Progenitor cell of endocrine pancreas (in vitro differentiated cells): ENCODE measurements around the gene SFXN5. TPM values are rescaled to one million over a fixed set of nuclear protein-coding genes. Genes with fewer than 3 reads are reported as not detected.
A peak's percentile ranks its signal among the peaks of the same experiment; 100 is the strongest.
"Not testable (repeated sequence)": the region's sequence is repeated elsewhere in the genome, so short reads cannot be mapped to it uniquely, and the experiment has no call there.

Source experiments
- DNase-seq: peaks from one replicate; pipeline ENCODE4 v3.0.0; 2021; ENCODE audit warnings: low spot score; ENCODE audit not compliant: unreplicated experiment
- H3K27ac Mint-ChIP-seq: 2 replicates; pipeline ENCODE4 v1.8.0; 2021; ENCODE audit warnings: mild to moderate bottlenecking, moderate library complexity, mixed read lengths
- H3K27me3 Mint-ChIP-seq: 2 replicates; pipeline ENCODE4 v1.8.0; 2021; ENCODE audit warnings: mixed read lengths
- H3K36me3 Mint-ChIP-seq: 2 replicates; pipeline ENCODE4 v1.8.0; 2022; ENCODE audit warnings: mixed read lengths; ENCODE audit not compliant: insufficient read depth
- H3K4me1 Mint-ChIP-seq: 2 replicates; pipeline ENCODE4 v1.8.0; 2021; ENCODE audit warnings: low read depth, mixed read lengths
- H3K4me3 Mint-ChIP-seq: 2 replicates; pipeline ENCODE4 v1.8.0; 2021; ENCODE audit warnings: low read depth, mild to moderate bottlenecking, moderate library complexity, mixed read lengths
- H3K9me3 Mint-ChIP-seq: 2 replicates; pipeline ENCODE4 v1.8.0; 2021; ENCODE audit warnings: low read depth, mixed read lengths
- total RNA-seq: library from RNA; stranded (reverse); gene quantifications from 2 replicates; pipeline ENCODE4 v1.2.1, GENCODE V29; 2021
- TF ChIP-seq, protein P1 (sequence below): fragments of 200-600 bp; sonication (generic); IDR thresholded peaks from one replicate; pipeline ENCODE4 v1.5.0; 2021; ENCODE audit warnings: antibody characterized with exemption, mild to moderate bottlenecking; ENCODE audit not compliant: unreplicated experiment

The SFXN5 gene
- total RNA-seq, 1 donor from 2014 or later, result 33.1 TPM

DNA sequence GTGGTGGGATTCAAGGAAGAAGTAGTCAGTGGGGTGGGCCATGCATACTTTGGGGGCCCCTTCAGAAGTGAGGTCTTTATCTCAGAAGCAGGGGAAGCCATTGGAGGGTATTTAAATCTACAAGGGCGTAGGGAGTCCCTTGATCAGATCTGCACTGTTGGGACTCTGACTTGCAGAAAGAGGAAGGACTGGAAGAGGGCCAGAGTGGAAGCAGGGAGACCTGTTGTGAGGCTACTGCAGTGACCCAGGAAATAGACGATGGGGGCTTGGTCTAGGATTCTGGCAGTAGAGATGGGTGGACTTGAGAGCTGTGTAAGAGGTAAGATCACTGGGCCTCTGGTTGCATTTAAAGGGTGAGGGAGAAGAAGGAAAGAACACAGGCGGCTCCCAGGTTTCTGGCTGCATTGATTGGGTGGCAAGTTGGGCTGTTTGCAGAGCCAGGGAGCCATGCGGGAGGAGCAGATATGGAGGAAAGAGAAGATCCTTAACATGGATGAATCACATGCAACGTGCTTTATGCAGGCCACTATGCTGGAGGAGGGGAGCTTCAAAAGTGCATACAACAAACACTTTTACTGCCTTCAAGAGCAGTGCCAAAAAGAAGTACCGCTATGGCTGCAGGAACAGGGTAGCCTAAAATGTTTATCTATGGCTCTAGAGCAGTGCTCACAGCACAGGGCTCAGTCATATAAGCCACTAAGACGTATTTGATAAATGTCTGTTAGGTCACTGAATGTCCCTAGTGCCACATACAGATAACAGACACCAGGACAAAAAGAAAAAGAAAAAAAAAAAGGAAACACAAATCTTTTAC is 2.3 kb downstream of the SFXN5 start:
- Mint-ChIP-seq H3K27me3 (no peaks in the 10 kb centered on the region), H3K36me3 (peaks cover 4% of the 10 kb centered on the region), H3K9me3 (no peaks in the 10 kb centered on the region), H3K4me3 (peak overlapping the region; percentile 91), H3K4me1 (peaks cover 30% of the 10 kb centered on the region), H3K27ac (no peak overlapping the region)
- TF ChIP-seq, protein P1, sequence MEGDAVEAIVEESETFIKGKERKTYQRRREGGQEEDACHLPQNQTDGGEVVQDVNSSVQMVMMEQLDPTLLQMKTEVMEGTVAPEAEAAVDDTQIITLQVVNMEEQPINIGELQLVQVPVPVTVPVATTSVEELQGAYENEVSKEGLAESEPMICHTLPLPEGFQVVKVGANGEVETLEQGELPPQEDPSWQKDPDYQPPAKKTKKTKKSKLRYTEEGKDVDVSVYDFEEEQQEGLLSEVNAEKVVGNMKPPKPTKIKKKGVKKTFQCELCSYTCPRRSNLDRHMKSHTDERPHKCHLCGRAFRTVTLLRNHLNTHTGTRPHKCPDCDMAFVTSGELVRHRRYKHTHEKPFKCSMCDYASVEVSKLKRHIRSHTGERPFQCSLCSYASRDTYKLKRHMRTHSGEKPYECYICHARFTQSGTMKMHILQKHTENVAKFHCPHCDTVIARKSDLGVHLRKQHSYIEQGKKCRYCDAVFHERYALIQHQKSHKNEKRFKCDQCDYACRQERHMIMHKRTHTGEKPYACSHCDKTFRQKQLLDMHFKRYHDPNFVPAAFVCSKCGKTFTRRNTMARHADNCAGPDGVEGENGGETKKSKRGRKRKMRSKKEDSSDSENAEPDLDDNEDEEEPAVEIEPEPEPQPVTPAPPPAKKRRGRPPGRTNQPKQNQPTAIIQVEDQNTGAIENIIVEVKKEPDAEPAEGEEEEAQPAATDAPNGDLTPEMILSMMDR, result no peak
- no peak for DNase-seq

DNA sequence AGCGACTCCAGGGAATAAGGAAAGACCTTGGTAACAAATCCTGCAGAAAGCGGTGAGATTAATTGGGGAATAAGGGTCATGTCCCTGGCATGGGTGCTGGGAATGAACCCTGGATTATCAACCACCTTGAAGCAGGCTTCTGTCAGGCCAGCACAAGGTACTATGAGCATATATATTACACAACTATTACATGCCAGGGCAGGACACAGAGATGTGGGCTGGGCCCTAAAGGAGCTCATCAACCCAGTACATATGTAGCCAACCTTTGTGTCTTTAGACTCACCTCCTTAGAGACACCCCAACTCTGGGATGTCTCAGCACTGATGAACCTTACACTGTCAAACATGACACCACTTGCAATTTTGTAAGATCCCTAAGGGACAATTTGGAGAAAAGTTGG is 3.4 kb downstream of the SFXN5 start:
- H3K9me3 Mint-ChIP-seq, result no peaks in the 10 kb centered on the region

DNA sequence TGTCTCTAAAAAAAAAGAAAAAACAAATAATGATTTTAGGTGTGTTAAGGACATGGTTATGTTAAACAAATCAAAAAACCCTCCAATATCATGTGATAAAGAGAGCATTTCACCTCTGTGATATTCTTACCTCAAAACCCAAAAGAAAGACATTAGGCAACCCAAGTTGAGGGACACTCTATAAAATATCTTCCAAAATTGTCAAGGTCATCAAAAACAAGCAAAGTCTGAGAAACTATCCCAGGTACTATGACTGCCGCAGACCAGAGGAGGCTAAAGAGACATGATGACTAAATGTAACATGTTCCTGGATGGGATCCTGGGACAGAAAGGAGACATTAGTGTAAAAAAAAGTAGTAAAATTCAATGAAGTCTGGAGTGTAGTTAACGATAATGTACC is 4.5 kb downstream of the SFXN5 start:
- peaks cover 5% of the 10 kb centered on the region for H3K36me3 Mint-ChIP-seq
- H3K9me3 Mint-ChIP-seq, result no peaks in the 10 kb centered on the region
- H3K27ac Mint-ChIP-seq, result no peak overlapping the region
- DNase-seq, result no peak
- no peak overlapping the region for H3K4me3 Mint-ChIP-seq
- TF ChIP-seq, protein P1, result no peak
- peaks cover 31% of the 10 kb centered on the region for H3K4me1 Mint-ChIP-seq
- no peaks in the 10 kb centered on the region for H3K27me3 Mint-ChIP-seq

More for the DNA sequence above, 3.4 kb downstream of the SFXN5 start:
- TF ChIP-seq, protein P1, result no peak
- H3K4me1 Mint-ChIP-seq, result peaks cover 34% of the 10 kb centered on the region
- H3K27ac Mint-ChIP-seq, result no peak overlapping the region
- DNase-seq, result no peak
- H3K4me3 Mint-ChIP-seq, result no peak overlapping the region
- no peaks in the 10 kb centered on the region for H3K27me3 Mint-ChIP-seq
- H3K36me3 Mint-ChIP-seq, result peaks cover 4% of the 10 kb centered on the region

DNA sequence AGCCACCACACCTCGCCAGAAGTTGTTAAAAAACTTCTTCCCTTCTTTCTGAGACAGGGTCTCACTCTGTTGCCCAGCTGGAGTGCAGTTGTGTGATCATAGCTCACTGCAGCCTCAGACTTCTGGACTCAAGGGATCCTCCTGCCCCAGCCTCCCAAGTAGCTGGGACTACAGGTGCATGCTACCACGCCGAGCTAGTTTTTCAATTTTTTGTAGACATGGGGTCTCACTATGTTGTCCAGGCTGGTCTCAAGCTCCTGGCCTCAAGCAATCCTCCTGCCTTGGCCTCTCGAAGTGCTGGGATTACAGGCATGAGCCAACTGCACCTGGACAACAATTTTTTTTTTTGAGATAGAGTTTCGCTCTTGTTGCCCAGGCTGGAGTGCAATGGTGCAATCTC is 6.4 kb downstream of the SFXN5 start:
- not testable (repeated sequence) for H3K4me3 Mint-ChIP-seq, H3K27me3 Mint-ChIP-seq, DNase-seq, H3K9me3 Mint-ChIP-seq, H3K27ac Mint-ChIP-seq, H3K36me3 Mint-ChIP-seq
- H3K4me1 Mint-ChIP-seq, result peaks cover 28% of the 10 kb centered on the region

DNA sequence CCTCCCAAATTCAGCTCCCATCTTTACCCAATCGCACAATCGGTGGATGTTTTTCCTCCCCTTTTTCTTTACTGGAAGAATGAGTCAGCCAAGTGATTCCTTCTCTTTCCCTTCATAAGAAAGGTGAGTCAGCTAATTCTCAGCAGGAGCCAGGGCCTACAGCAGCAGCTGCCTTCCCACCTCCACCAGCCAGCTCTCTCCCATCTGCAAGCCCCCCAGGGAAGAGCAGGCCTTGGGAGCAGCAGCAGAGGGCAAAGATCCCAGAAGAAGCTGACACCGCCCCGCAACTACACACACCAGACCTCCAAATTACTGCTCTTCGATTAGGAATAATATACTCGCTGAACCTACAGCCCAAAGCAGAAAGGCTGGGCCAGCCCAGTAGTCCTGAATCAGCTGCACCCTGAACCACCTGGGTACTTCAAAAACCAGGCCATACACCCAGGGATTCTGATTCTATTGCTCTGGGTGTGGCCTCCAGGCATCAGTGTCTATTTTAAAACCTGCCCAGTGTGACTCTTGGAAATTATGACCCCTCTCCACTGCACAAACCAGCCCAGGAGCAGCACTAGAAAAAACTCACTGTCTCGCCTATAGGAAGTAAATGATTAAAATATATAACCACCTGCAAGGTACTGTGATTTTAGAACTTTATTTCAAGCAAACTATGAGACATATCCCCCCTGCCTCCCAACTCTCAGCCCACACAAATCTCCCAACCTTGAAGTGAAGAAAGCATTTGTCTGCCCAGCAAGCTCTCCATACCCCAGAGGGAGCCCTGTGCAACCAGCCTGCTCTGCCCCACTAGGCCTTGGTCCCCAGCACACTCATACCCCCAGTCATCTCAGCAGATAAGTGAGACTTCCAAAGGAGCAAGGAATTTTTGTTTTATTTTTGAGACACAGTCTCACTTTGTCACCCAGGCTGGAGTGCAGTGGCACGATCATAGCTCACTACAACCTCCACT is 7.3 kb downstream of the SFXN5 start:
- Mint-ChIP-seq H3K36me3 (peaks cover 8% of the 10 kb centered on the region), H3K4me3 (no peak overlapping the region), H3K27ac (peak overlapping the region; percentile 6), H3K4me1 (peaks cover 19% of the 10 kb centered on the region), H3K27me3 (no peaks in the 10 kb centered on the region), H3K9me3 (no peaks in the 10 kb centered on the region)
- TF ChIP-seq, protein P1, result no peak
- DNase-seq, result no peak
